Heart left ventricle (tissue), 13 donors: ENCODE results near the gene TSC22D1.

Experiments used
- CTCF ChIP-seq, 12 donors: fragments of 200-600 bp; sonication (generic) in 4 of 12; IDR thresholded peaks; one replicate each; pipeline versions ENCODE4 v1.5.0 to v1.8.0; 2018 to 2022; ENCODE audit warnings: antibody characterized with exemption in 12 of 12, mild to moderate bottlenecking in 5 of 12
- POLR2A ChIP-seq, 2 donors: fragments of 450-650 bp; IDR thresholded peaks; one replicate each; pipeline ENCODE4 v1.6.1; 2017; ENCODE audit warnings: antibody characterized with exemption in 2 of 2, mild to moderate bottlenecking in 2 of 2, moderate library complexity in 2 of 2
- donor health status: ischemic (EF 13 %, LVEDD 7.1; RV severe dilation, severe dysfunction).
- donor health status: DM: no; HTN: yes; CAD: no.
- donor health status: DM: no; HTN: no; CAD: no.
- donor health status: ischemic (EF 25% LVEDD 6.9; RV normal size, moderate dysfunction).
- donor health status: ischemic (EF 25% LVEDD 5.7; RV mildly dilated, moderate dysfunction).
- donor health status: ischemic (EF 35%, LVEDD 5.7; RV mildly dilated, moderate dysfunction).
- donor health status: nonischemic (EF 11% LVEDD 7.7; RV severe dilation, severe dysfunction).
- donor health status: DM: yes; HTN: yes; CAD: no.
- donor health status: PGD.
- donor health status: ischemic (EF 29% LVEDD 5.4; RV normal size, mild dysfunction).
- donor health status: nonischemic (EF 23%, LVEDD 6.1; RV moderate dilation, normal function).

- TF ChIP-seq CTCF (IDR thresholded peaks at IDR 0.05) (no peak), POLR2A (IDR thresholded peaks at IDR 0.05) (no peak)
These were observed 43.5 kb upstream of the TSC22D1 start for GRCh38 chr13:44619651-44620050.
